GM21825 (cell line): ENCODE results near the gene CAMK2B.

Experiments
- ATAC-seq: cut with Tn5 transposase; IDR thresholded peaks from one replicate; pipeline ENCODE4 v1.9.1; 2021; ENCODE audit warnings: mild to moderate bottlenecking, moderate library complexity; ENCODE audit not compliant: unreplicated experiment

Gene CAMK2B

GRCh38 chr7:44235066-44235465, 90.3 kb downstream of the CAMK2B start:
- no peak for ATAC-seq

GRCh38 chr7:44232901-44233715, 92.3 kb downstream of the CAMK2B start:
- no peak for ATAC-seq

- ATAC-seq: no peak
These were observed 93.0 kb downstream of the CAMK2B start for GRCh38 chr7:44232396-44232795.

DNA sequence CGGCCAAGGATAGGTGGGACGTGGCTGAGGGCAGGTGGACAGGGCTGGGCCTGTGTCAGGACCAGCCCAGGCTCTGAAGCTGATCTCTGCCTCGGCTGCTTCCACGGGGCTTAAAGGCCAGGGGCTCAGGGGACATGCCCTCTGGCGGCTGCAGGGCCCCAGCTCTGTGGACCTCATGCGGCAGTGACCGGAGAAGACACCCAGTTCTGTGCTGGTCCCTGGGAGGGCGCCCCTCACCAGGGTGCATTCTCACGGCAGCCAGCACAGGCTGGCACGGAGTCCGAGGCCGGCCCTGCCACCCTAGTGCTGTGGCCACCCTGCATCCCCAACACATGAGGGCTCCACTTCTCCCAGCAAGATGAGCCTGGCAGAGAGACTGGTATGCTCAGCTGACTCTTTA, 94.3 kb downstream of the CAMK2B start:
- no peak for ATAC-seq

DNA sequence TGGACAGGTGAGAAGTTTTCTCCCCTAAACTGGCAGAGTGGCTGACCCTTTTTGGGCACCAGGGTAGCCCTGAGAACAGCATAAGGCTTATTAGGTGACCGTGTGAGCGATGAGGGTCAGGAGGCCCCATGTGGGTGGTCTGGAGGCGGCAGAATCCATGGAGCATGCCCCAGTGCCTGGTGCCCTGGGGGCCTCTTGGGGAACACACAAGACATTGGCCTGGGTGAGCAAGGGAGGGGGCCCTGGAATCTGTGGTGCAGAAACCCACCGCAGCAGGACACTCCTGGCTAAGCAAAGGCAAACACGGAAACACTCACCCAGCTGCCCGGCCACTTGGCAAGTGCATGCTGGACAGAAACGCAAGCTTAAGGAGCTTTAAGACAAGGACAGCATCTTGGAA, 95.1 kb downstream of the CAMK2B start:
- ATAC-seq: no peak

DNA sequence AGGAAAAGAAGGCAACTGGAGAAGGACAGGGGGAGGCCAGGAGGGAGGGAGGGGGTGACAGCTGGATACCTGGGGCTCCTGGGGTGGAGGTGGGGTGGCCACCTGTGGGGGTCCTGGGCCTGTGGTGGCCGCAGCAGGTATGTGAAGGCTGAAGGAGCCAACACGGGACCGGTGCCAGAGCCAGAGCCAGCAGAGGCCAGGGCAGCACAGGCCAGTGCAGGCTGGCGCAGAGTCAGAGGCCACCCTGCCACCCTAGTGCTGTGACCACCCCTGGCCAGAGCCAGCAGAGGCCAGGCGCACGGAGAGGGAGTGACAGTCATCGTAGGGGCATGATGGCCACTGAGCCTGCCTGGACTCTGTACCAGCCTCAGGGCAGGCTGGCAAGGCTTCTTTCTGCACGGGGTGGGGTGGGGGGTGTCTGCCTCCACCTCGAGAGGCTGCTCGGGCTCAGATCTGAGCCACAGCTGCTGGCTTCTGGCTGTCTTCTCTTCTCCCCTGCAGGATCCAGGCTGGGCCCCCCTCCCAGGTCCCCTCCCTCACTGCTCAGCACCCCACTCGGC, 95.8 kb downstream of the CAMK2B start:
- ATAC-seq: no peak

DNA sequence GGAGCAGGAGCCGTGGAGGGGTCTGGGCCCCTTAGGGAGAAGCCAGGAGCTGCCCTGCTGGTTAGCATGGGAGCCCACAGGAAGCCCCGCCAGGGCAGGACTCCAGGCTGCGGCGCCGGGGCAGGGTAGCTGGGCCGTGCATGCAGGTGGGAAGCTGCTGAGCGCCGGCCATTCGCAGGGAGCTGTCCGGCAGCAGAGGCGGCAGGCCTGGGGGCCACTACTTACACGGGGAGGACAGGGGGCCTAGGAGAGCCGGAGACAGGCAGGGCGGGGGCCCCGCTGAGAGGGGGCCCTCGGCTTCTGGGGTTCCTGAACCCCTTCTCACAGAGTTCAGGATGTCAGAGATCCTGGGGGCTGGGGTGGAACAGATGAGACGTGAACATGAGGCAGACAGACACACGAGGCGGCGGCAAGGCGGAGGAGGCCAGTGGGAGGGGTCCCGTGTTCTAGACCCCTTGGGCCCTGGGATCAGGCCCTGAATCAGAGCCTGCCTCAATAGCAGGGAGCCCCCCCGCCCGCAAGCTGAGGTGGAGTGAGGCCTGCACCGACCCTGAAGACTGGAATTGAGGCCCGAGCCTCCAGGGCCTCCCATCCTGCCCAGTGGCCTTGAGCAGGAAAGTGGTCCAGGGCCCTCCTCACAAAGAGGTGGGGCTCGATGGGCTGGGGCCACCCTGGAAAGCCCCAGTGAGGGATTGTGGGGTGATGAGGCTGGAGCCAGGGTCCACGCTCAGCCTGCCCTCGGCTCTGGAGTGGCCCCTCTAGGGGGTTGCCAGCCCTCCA, 96.6 kb downstream of the CAMK2B start:
- no peak for ATAC-seq

GRCh38 chr7:44227911-44228310, 97.5 kb downstream of the CAMK2B start:
- no peak for ATAC-seq

GRCh38 chr7:44226396-44226753, 99.0 kb downstream of the CAMK2B start:
- no peak for ATAC-seq

- ATAC-seq: no peak
These were observed 99.6 kb downstream of the CAMK2B start for GRCh38 chr7:44225566-44226395.

GRCh38 chr7:44224974-44225565, 100.3 kb downstream of the CAMK2B start:
- ATAC-seq: no peak

GRCh38 chr7:44224080-44224973, 101.1 kb downstream of the CAMK2B start:
- no peak for ATAC-seq

GRCh38 chr7:44223362-44224079, 101.9 kb downstream of the CAMK2B start:
- ATAC-seq: no peak

GRCh38 chr7:44222776-44223261, 102.6 kb downstream of the CAMK2B start:
- ATAC-seq: no peak

- no peak for ATAC-seq
These were observed 103.3 kb downstream of the CAMK2B start for GRCh38 chr7:44222074-44222473.

GRCh38 chr7:44221231-44221791, 104.1 kb downstream of the CAMK2B start:
- ATAC-seq: no peak

- ATAC-seq: no peak
These were observed 104.9 kb downstream of the CAMK2B start for GRCh38 chr7:44220358-44221112.

DNA sequence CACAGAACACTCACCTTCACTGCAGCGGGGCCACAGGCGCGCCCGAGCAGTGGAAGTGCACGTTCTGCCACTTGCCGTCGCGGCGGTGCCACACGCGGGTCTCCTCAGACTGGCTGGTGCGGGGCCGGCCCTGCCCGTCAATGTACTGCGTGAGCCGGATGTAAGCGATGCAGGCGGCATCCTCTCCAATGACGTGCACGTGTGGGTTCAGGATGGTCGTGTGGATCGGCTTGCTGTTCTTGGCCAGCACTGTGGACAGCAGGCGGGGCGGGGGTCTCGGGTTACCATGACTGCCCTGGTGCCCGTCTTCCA, 105.4 kb downstream of the CAMK2B start:
- no peak for ATAC-seq
